Kidney capillary endothelial cell (primary cell): ENCODE data around the gene IGSF10.
"Not testable (repeated sequence)": the region's sequence is repeated elsewhere in the genome, so short reads cannot be mapped to it uniquely, and the experiment has no call there.

ENCODE experiments used
- DNase-seq: peaks from one replicate; pipeline ENCODE4 v3.0.0-alpha.2; 2018; ENCODE audit warnings: low spot score

Gene IGSF10

GRCh38 chr3:151460774-151461450 lies at the start of gene IGSF10:
TSS of gene IGSF10 (minus strand) at chr3:151461061. CDS start at chr3:151458709, 2,352 bp downstream.
- DNase-seq = no peak

GRCh38 chr3:151509468-151510135 lies 48.7 kb upstream of the IGSF10 start:
- not testable (repeated sequence) for DNase-seq

GRCh38 chr3:151504606-151505005 lies 43.7 kb upstream of the IGSF10 start:
- no peak for DNase-seq

GRCh38 chr3:151503074-151503473 lies 42.2 kb upstream of the IGSF10 start:
- no peak for DNase-seq

GRCh38 chr3:151501923-151502632 lies 41.2 kb upstream of the IGSF10 start:
- DNase-seq = no peak

- DNase-seq = no peak
Measured at GRCh38 chr3:151501171-151501922, 40.5 kb upstream of the IGSF10 start.

- no peak for DNase-seq
Measured at GRCh38 chr3:151499168-151499567, 38.3 kb upstream of the IGSF10 start.

GRCh38 chr3:151491525-151491924 lies 30.7 kb upstream of the IGSF10 start:
- no peak for DNase-seq

GRCh38 chr3:151487833-151488232 lies 27.0 kb upstream of the IGSF10 start:
- not testable (repeated sequence) for DNase-seq

GRCh38 chr3:151483961-151484520 lies 23.2 kb upstream of the IGSF10 start:
- no peak for DNase-seq

GRCh38 chr3:151483488-151483887 lies 22.6 kb upstream of the IGSF10 start:
- DNase-seq = no peak

GRCh38 chr3:151480492-151480891 lies 19.6 kb upstream of the IGSF10 start:
- no peak for DNase-seq

GRCh38 chr3:151479452-151479851 lies 18.6 kb upstream of the IGSF10 start:
- no peak for DNase-seq

GRCh38 chr3:151478335-151478697 lies 17.5 kb upstream of the IGSF10 start:
- no peak for DNase-seq

GRCh38 chr3:151477591-151478334 lies 16.9 kb upstream of the IGSF10 start:
- DNase-seq = no peak

GRCh38 chr3:151476344-151477018 lies 15.6 kb upstream of the IGSF10 start:
- DNase-seq = no peak

- DNase-seq = peak; percentile 61
Measured at GRCh38 chr3:151468284-151468917, 7.5 kb upstream of the IGSF10 start.

- no peak for DNase-seq
Measured at GRCh38 chr3:151467069-151467468, 6.2 kb upstream of the IGSF10 start.

- no peak for DNase-seq
Measured at GRCh38 chr3:151462991-151463390, 2.1 kb upstream of the IGSF10 start.

GRCh38 chr3:151462278-151462780 lies 1.5 kb upstream of the IGSF10 start:
- DNase-seq = no peak
